ENCODE data around the gene OSBP2.

DNA sequence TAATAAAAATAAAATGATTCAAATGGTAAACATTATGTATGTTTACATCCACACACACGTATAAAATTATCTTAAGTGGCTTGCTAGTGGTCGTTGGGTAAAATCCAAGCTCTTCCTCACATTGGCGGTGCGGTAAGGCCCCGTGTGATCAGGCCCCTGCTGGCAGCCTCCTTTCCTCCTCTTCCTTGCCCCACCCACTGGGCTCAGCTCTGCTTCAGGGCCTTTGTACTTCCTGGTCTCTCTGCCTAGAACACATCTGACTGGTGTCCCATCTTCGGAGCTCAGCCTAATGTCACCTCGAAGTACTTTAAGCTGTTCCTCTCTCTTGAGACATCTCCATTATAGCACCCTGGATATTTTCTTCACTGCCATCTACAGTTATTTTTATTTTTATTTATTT lies 52.8 kb downstream of the OSBP2 start:
- TF ChIP-seq, protein P1, sequence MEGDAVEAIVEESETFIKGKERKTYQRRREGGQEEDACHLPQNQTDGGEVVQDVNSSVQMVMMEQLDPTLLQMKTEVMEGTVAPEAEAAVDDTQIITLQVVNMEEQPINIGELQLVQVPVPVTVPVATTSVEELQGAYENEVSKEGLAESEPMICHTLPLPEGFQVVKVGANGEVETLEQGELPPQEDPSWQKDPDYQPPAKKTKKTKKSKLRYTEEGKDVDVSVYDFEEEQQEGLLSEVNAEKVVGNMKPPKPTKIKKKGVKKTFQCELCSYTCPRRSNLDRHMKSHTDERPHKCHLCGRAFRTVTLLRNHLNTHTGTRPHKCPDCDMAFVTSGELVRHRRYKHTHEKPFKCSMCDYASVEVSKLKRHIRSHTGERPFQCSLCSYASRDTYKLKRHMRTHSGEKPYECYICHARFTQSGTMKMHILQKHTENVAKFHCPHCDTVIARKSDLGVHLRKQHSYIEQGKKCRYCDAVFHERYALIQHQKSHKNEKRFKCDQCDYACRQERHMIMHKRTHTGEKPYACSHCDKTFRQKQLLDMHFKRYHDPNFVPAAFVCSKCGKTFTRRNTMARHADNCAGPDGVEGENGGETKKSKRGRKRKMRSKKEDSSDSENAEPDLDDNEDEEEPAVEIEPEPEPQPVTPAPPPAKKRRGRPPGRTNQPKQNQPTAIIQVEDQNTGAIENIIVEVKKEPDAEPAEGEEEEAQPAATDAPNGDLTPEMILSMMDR (IDR thresholded peaks at IDR 0.05) = no peak
- TF ChIP-seq EP300 (IDR thresholded peaks at IDR 0.05) (no peak), POLR2A (IDR thresholded peaks at IDR 0.05) (no peak)

Data from tibial nerve (tissue), 4 donors.